ACC112 (cell line): ENCODE measurements around the gene HGS.

ENCODE experiments used
- H2AFZ ChIP-seq: fragments of 200-600 bp; sonication (generic); one replicate; pipeline ENCODE4 v1.6.0; 2017; ENCODE audit warnings: antibody characterized with exemption, low read length; ENCODE audit not compliant: unreplicated experiment
- H3K27ac ChIP-seq: fragments of 200-600 bp; sonication (generic); 2 replicates; pipeline ENCODE4 v1.5.1; 2014; ENCODE audit warnings: low read depth, mild to moderate bottlenecking, antibody characterized with exemption, low read length, moderate library complexity
- H3K27me3 ChIP-seq: fragments of 200-600 bp; sonication (generic); 2 replicates; pipeline ENCODE4 v1.6.1; 2014; ENCODE audit warnings: mild to moderate bottlenecking, antibody characterized with exemption, low read length, moderate library complexity, mixed read lengths; ENCODE audit not compliant: insufficient read depth
- H3K36me3 ChIP-seq: fragments of 200-600 bp; sonication (generic); 2 replicates; pipeline ENCODE4 v1.6.1; 2016; ENCODE audit warnings: mild to moderate bottlenecking, antibody characterized with exemption, low read length, moderate library complexity, mixed read lengths; ENCODE audit not compliant: insufficient read depth
- H3K4me1 ChIP-seq: fragments of 200-600 bp; sonication (generic); one replicate; pipeline ENCODE4 v1.6.1; 2016; ENCODE audit warnings: low read length, mixed read lengths; ENCODE audit not compliant: insufficient read depth, unreplicated experiment, control insufficient read depth
- H3K4me3 ChIP-seq: fragments of 200-600 bp; sonication (generic); 2 replicates; pipeline ENCODE4 v1.5.1; 2014; ENCODE audit warnings: mild to moderate bottlenecking, low read depth, low read length
- H3K79me2 ChIP-seq: fragments of 200-600 bp; sonication (generic); one replicate; pipeline ENCODE4 v1.6.0; 2016; ENCODE audit warnings: low read length; ENCODE audit not compliant: control insufficient read depth, unreplicated experiment, insufficient read depth

Gene HGS

GRCh38 chr17:81646869-81647600 is 36.8 kb upstream of the HGS start:
- H3K4me1 ChIP-seq, result peaks cover 11% of the 10 kb centered on the region
- H2AFZ ChIP-seq, result no peak overlapping the region
- H3K36me3 ChIP-seq, result no peaks in the 10 kb centered on the region
- no peaks in the 10 kb centered on the region for H3K79me2 ChIP-seq
- no peak overlapping the region for H3K4me3 ChIP-seq
- H3K27ac ChIP-seq, result no peak overlapping the region
- peaks cover 18% of the 10 kb centered on the region for H3K27me3 ChIP-seq

- H3K4me1 ChIP-seq, result peaks cover 5% of the 10 kb centered on the region
These were observed 36.2 kb upstream of the HGS start for GRCh38 chr17:81647640-81648012.

GRCh38 chr17:81648013-81648706 is 35.7 kb upstream of the HGS start:
- H3K36me3 ChIP-seq, result no peaks in the 10 kb centered on the region
- H3K27me3 ChIP-seq, result peaks cover 18% of the 10 kb centered on the region
- H2AFZ ChIP-seq, result no peak overlapping the region
- peaks cover 5% of the 10 kb centered on the region for H3K4me1 ChIP-seq
- no peak overlapping the region for H3K4me3 ChIP-seq
- no peak overlapping the region for H3K27ac ChIP-seq
- H3K79me2 ChIP-seq, result no peaks in the 10 kb centered on the region

More at GRCh38 chr17:81647640-81648012, 36.2 kb upstream of the HGS start:
- Histone ChIP-seq H3K4me3 (no peak overlapping the region), H3K27me3 (peaks cover 18% of the 10 kb centered on the region), H3K79me2 (no peaks in the 10 kb centered on the region), H3K27ac (no peak overlapping the region), H2AFZ (no peak overlapping the region), H3K36me3 (no peaks in the 10 kb centered on the region)

GRCh38 chr17:81648707-81649085 is 35.1 kb upstream of the HGS start:
- Histone ChIP-seq H3K79me2 (no peaks in the 10 kb centered on the region), H2AFZ (no peak overlapping the region), H3K4me3 (no peak overlapping the region), H3K27me3 (peaks cover 18% of the 10 kb centered on the region), H3K27ac (no peak overlapping the region), H3K4me1 (peaks cover 5% of the 10 kb centered on the region), H3K36me3 (no peaks in the 10 kb centered on the region)

- Histone ChIP-seq H2AFZ (no peak overlapping the region), H3K4me3 (no peak overlapping the region), H3K36me3 (no peaks in the 10 kb centered on the region), H3K27ac (no peak overlapping the region), H3K27me3 (peaks cover 18% of the 10 kb centered on the region), H3K79me2 (no peaks in the 10 kb centered on the region), H3K4me1 (peaks cover 5% of the 10 kb centered on the region)
These were observed 32.9 kb upstream of the HGS start for GRCh38 chr17:81650951-81651350.

- no peak overlapping the region for H3K4me3 ChIP-seq
- H3K27me3 ChIP-seq, result peaks cover 18% of the 10 kb centered on the region
- peaks cover 5% of the 10 kb centered on the region for H3K4me1 ChIP-seq
- H2AFZ ChIP-seq, result no peak overlapping the region
- no peak overlapping the region for H3K27ac ChIP-seq
- H3K79me2 ChIP-seq, result no peaks in the 10 kb centered on the region
- H3K36me3 ChIP-seq, result no peaks in the 10 kb centered on the region
These were observed 32.1 kb upstream of the HGS start for GRCh38 chr17:81651692-81652091.

GRCh38 chr17:81652906-81653771 is 30.7 kb upstream of the HGS start:
- Histone ChIP-seq H3K4me1 (peaks cover 5% of the 10 kb centered on the region), H3K27me3 (peaks cover 9% of the 10 kb centered on the region), H3K36me3 (no peaks in the 10 kb centered on the region), H3K27ac (no peak overlapping the region), H3K4me3 (no peak overlapping the region), H2AFZ (no peak overlapping the region), H3K79me2 (no peaks in the 10 kb centered on the region)

- H3K27me3 ChIP-seq, result no peaks in the 10 kb centered on the region
- H3K4me1 ChIP-seq, result peaks cover 5% of the 10 kb centered on the region
- no peaks in the 10 kb centered on the region for H3K36me3 ChIP-seq
- H3K79me2 ChIP-seq, result no peaks in the 10 kb centered on the region
- no peak overlapping the region for H3K27ac ChIP-seq
- no peak overlapping the region for H3K4me3 ChIP-seq
- H2AFZ ChIP-seq, result no peak overlapping the region
These were observed 28.3 kb upstream of the HGS start for GRCh38 chr17:81655378-81656117.

- no peak within 1 kb of the TSS for H2AFZ ChIP-seq
These were observed 27.6 kb upstream of the HGS start, which contains the start of gene PDE6G for GRCh38 chr17:81656118-81656743. PDE6G (minus strand) TSS chr17:81656542; CDS start chr17:81653305, 3,237 bp downstream.

GRCh38 chr17:81656835-81657234 is 27.0 kb upstream of the HGS start:
- Histone ChIP-seq H3K27me3 (no peaks in the 10 kb centered on the region), H3K4me3 (no peak overlapping the region), H3K4me1 (no peaks in the 10 kb centered on the region), H3K27ac (no peak overlapping the region), H3K79me2 (no peaks in the 10 kb centered on the region), H3K36me3 (no peaks in the 10 kb centered on the region), H2AFZ (no peak overlapping the region)

More at GRCh38 chr17:81656118-81656743, 27.6 kb upstream of the HGS start, which contains the start of gene PDE6G:
- H3K27me3 ChIP-seq, result no peaks in the 10 kb centered on the region
- no peaks in the 10 kb centered on the region for H3K79me2 ChIP-seq
- no peaks in the 10 kb centered on the region for H3K36me3 ChIP-seq
- peaks cover 3% of the 10 kb centered on the region for H3K4me1 ChIP-seq
- H3K27ac ChIP-seq, result no peak within 1 kb of the TSS
- H3K4me3 ChIP-seq, result no peak within 1 kb of the TSS
